ENCODE measurements around the gene SPINT3.

The SPINT3 gene, protein sequence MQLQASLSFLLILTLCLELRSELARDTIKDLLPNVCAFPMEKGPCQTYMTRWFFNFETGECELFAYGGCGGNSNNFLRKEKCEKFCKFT

DNA sequence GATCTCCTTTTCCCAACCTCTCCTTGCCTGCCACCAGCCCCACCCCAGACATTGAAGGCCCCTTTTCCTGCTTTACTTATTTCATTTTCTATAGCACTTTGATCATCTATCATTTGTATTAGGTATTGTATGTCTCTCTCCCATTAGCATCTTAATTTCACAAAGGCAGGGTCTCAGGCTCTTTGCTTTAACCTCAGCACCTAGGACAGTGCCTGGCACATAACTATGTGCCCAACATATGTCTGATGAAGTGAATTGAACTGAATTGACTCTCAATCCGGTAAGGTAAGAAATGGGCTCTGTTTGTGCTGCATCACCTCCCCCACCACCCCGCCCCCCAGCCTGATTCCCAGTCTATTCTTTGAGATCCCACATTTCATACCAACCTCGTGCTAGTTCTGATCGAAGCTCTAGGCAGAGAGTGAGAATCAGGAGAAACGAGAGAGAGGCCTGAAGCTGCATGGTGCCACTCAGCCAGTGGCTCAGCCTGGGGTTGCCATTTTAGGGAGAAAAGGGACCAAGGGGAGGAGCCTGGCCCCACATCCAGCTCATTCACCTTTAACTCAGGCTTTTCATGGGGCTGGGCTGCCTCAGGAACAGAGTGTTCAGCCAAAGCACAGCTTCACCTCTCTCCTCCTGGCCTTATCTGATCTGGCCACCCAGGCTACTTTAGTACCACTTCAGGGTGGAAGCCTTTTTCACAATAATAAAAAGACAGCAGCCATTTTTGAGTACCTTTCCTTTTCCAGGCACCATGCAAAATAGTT, at the start of gene SPINT3:
TSS of gene SPINT3 (minus strand) at position 476 of the 767 bp plus-strand sequence. CDS start at position 462, 14 bp downstream.
- no peak for DNase-seq (ENCODE audit: low read depth in 1 of 2, low spot score in 1 of 2)

DNA sequence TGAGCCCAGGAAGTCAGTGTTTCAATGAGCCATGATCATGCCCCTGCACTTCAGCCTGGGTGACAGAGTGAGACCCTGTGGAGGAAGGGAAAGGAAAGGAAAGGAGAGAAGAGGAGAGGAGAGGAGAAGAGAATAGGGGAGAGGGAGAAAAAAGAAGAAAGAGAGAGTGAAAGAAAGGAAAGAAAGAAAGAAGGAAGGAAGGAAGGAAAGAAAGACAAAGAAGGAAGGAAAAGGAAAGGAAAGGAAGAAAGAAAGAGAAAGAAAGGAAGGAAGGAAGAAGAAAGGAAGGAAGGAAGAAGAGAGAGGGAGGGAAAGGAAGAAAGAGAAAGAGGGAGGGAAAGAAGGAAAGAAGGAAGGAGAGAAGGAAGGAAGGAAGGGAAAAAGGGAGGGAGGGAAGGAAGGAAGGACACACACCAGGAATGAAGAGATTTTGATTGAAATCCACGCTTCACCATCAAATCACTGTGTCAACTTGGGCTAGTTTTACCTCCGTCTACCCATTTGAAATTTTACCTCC, 49.4 kb upstream of the SPINT3 start:
- DNase-seq (ENCODE audit: low read depth in 1 of 2, low spot score in 1 of 2) = no peak

DNA sequence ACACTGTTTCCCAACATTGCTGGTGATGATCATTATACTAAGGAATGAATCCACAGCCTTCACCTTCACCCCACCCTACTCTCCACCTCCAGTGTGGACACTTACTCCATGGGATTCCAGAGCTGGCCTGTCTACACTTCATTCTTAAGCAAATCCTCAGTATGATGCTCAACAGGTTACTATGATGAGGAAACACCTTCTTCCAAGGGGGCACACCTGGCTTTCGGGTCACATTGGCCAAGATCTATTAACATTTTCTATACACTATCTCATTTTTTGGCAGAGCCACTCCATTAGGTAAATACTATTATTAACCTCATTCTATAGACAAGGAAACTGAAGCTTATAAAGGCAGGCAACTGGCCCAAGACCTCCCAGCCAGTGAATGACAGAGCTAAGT, 39.8 kb upstream of the SPINT3 start:
- no peak for DNase-seq (ENCODE audit: low read depth in 1 of 2, low spot score in 1 of 2)

DNA sequence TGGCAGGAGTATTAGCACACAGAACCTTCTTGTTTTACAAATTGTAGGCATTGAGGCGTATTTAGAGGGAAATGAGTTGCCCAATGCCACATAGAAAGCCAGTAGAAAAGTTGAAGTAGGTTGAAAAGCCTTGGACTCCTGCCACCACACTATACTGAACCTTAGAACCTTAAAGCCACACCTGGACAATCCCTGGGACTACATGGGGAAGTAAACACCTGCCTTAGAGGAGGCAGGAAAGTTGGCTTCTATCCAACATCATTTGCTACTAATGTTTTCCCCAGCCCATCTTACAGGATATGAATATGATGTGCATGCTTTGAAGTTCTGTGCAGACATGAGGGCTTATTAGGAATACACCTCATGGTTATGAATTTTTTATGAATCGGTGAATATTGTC, 37.0 kb upstream of the SPINT3 start:
- DNase-seq (ENCODE audit: low read depth in 1 of 2, low spot score in 1 of 2) = no peak

DNA sequence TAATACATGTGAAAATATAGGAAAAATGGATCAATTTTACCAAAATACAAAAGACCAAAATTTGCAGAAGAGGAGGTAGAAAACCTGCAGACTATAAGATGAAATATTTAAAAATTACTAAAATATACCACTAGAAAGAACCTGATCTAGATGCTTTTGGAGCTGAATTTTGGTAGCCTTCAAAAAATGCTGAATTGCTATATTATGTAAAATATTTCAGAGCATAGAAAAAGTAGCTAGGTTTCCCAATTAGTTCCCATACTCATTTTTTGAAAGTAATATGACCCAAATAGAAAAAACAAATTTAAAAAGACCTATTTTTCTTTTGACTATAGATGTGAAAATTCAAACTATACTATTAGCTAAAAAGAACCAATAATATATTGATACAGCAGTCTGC, 35.3 kb upstream of the SPINT3 start:
- DNase-seq (ENCODE audit: low read depth in 1 of 2, low spot score in 1 of 2) = no peak

DNA sequence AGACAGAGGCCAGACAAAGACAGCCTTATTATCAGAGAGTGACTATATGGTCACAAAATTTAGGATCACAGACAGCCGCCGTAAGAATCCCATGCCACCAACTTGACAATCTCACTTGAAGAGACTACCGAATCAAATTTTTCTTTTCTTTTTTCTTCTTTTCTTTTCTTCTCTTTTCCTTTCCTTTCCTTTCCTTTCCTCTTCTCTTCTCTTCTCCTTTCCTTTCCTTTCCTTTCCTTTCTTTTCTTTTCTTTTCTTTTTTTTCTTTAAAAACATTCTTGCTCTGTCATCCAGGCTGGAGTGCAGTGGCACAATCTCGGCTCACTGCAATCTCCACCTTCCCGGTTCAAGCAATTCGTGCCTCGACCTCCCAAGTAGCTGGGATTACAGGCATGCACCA, 33.0 kb upstream of the SPINT3 start:
- no peak for DNase-seq (ENCODE audit: low read depth in 1 of 2, low spot score in 1 of 2)

DNA sequence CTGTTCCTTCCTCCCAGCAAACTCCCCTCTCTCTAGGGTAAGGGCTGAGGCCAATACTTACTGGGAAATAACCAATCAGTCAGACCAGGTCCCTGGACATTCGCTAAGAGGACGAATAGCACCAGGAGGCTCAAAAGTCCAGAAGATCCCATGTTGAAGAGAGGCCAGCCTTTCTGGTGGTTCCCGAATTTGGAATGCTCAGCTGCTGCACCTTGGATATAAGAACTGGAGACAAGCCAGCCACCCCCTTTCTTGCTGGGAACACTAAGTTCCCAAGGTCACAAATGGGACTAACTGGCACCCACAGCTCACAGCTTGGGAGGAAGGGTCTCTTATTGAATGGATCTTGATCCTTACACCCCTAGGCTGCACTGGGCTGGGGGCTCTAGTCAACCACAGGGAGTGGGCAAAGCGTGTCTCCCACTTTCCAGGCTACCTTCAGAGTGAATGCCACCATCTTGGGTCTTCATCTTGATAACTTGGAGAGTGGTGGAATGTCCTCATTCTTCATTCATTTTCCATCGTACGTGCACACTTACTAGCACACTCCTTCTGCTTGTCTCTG, 31.9 kb upstream of the SPINT3 start, which contains the start of gene EPPIN:
TSS of gene EPPIN (minus strand) at position 196 of the 565 bp plus-strand sequence. CDS start at position 152, 44 bp downstream.
- no peak for DNase-seq (ENCODE audit: low read depth in 1 of 2, low spot score in 1 of 2)

DNA sequence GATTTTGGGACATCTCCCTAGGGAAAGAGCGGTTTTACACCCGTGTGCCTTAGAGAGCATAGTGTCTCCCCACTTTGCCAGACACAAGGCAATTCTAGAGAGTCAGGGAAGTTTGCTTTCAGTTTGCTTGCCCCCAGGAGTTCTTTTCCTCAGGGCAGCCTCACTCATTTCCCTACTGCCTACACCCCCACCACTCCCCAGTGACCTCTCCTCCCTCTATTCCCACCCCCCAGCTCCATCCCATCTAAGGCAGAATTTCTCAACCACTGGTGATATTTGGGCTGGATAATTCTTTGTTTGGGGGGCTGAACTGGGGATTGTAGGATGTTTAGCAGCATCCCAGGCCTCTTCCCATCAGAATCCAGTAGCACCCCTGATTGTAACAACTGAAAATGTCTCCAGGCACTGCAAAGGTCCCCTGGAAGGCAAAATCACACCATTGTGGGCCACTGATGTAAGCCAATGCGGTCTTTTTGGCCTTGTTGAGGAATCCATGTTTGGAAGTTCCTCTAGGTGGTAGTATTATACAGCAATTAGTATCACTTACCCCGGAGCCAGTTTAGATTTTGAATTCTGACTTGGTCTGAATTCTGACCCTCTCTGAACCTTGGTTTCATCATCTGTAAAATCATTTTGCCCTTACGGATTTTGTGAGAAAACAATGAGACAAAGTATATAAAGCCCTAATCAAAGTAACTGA, 30.5 kb upstream of the SPINT3 start:
- no peak for DNase-seq (ENCODE audit: low read depth in 1 of 2, low spot score in 1 of 2)

DNA sequence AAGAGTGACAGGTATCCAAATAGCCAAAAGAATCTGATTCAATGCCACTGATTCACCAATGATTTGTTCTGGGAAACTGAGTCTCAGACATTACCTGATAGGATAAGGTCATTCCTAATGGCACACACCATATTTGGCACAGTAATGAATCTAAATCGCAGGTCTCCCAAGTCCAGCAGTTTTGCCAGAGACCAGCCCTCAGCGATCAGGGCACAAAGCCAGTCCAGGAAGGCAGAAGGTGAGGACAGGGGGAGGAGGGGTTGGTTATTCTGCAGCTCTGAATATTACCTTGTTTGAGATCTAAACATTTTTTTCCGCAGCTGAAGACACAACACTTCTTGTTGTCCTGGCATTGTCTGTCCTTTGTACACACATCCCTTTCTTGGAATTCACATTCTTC, 29.9 kb upstream of the SPINT3 start:
- DNase-seq (ENCODE audit: low read depth in 1 of 2, low spot score in 1 of 2) = no peak

DNA sequence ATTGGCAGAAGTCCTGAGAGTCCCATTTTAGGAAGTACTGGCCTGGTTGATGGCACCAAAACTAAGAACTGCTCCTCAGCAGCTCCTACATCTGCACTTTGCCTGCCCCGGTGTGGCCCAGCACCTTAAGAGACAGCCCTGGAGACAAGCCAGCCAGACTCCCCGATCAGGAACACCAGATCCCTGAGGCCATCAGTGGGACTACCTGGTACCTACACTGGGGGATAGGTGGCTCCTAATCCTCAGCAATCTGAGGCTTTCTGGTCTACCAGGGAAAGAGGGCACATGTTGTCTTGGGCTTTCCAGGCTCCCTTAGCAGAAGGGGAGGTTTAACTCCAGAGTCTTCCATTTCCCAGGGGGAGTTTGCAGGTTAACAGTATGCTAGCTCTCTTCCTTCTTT, 24.0 kb upstream of the SPINT3 start, which contains the start of gene WFDC6:
TSS of gene WFDC6 (minus strand) at position 101 of the 400 bp plus-strand sequence. CDS start at position 26, 75 bp downstream.
- no peak for DNase-seq (ENCODE audit: low read depth in 1 of 2, low spot score in 1 of 2)

DNA sequence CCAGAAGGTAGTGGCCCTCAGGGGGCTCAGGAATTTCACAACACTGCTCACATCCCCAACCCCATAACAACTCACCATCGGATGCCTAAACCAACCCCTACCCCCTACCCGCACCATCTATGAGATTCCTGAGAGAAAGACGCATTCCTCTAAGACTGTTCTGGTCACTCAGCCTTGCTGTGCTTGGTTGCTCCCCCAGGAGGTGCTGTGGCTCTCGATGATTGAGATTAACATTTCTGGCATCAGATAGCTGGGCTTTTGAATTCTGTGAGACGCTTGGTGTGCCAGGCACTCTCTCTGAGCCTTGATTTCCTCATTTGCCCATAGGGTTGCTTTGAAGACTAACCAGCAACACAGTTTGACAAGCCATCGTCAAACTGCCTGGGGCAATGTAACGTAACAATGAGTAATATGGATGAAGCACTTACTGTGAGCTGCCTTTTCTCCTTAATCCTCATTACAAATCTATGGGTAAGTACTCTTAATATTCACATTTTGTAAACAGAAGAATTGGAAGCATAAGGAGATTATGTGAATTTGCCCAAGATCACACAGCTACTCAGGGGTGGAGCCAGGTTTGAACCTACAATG, 22.9 kb upstream of the SPINT3 start:
- DNase-seq (ENCODE audit: low read depth in 1 of 2, low spot score in 1 of 2) = no peak

DNA sequence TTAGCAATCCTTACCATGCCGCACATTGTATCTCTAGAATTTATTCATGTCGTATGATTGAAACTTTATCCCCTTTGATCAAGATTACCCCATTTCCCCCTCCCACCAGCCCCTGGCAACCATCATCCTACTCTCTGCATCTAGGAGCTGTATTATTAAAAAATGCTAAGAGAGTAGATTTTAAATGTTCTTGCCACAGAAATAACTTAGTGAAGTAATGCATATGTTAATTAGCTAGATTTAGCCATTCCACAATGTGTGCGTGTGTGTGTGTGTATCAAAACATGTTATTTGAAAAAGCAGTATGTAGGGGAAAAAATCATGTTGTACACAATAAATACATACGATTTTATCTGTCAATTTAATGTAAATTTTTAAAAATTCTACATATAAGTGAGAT, 11.9 kb upstream of the SPINT3 start:
- no peak for DNase-seq (ENCODE audit: low read depth in 1 of 2, low spot score in 1 of 2)

DNA sequence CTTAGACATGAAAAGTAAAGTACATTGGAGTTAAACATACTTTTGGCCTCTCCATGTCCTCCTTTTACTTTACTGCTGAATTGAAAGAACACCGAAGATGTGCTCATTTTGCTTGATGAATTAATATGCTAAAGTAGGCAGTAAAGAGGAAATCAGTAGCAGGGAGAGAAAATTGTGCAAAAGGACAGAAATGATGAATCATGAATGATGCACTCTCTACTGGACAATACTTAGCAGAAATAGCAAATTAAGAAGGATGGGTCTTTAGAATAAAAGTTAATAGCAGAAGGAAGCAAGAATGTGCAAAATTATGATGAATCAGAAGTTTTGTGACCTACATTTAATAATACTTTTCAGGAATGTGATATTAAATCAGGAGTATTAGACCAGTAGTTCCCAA, 8.4 kb upstream of the SPINT3 start:
- DNase-seq (ENCODE audit: low read depth in 1 of 2, low spot score in 1 of 2) = no peak

DNA sequence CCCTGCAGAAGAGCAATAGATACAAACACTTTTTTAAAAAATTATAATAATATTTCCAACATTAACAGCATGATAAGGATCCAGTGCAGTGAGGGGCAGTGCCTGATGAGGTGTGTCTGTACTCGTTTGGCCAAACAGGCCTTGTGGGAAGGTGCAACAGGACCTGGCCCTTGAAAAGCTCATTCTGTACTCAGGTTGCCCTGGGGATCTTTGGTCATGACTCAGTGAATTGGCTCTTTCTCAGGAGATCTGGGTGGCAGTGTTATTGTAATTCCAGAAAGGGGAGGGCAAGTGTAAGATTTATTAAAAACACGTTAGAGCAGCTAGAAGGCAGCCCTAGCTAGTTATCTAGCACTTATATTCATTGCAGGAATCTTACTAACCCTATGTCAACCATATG, 2.9 kb upstream of the SPINT3 start:
- DNase-seq (ENCODE audit: low read depth in 1 of 2, low spot score in 1 of 2) = no peak

DNA sequence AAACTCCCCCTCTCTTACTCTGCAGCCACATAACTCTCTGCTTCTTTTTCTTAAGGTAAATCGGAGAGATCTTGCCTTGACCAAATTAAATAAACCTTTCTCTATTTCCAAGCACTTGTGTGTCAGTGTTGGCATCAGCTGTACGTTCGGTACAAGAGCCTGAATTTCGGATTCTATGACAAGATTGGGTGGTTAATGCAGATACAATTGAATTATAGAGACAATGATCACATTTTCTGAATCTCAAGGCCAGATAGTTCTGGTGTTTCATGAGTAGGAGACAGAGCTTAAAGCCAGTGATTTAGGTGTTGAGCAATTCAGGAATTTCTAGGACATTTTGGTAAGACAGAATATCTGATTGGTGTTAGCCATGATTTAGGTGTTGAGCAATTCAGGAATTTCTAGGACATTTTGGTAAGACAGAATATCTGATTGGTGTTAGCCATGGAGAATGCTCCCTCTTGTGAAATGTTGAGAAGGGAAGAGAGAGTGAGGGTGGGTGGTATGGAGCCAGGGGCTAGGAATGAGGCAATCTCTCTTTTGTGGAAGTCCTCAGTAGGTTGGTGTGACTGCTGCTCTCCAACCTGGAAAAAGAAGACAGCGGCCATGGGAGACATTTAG, 5.1 kb downstream of the SPINT3 start:
- no peak for DNase-seq (ENCODE audit: low read depth in 1 of 2, low spot score in 1 of 2)

DNA sequence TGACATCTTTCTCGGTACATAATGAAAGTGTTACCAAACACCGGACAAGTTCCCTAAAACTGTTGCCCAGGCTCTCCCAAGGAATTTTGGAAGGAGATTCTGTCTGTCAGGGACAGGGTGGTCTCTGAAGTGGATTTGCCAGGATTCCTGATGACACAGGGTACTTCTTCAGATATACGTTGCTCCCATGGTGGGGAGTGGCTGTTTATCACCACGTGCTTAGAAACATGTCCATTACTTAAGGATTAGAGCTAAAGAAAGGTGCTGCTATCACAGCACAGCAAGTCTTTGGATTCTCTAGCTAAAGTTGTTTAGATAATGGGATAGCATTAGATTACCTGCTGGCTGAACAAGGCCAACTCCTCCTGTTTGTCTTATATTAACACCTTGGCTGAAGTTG, 6.3 kb downstream of the SPINT3 start:
- no peak for DNase-seq (ENCODE audit: low read depth in 1 of 2, low spot score in 1 of 2)

DNA sequence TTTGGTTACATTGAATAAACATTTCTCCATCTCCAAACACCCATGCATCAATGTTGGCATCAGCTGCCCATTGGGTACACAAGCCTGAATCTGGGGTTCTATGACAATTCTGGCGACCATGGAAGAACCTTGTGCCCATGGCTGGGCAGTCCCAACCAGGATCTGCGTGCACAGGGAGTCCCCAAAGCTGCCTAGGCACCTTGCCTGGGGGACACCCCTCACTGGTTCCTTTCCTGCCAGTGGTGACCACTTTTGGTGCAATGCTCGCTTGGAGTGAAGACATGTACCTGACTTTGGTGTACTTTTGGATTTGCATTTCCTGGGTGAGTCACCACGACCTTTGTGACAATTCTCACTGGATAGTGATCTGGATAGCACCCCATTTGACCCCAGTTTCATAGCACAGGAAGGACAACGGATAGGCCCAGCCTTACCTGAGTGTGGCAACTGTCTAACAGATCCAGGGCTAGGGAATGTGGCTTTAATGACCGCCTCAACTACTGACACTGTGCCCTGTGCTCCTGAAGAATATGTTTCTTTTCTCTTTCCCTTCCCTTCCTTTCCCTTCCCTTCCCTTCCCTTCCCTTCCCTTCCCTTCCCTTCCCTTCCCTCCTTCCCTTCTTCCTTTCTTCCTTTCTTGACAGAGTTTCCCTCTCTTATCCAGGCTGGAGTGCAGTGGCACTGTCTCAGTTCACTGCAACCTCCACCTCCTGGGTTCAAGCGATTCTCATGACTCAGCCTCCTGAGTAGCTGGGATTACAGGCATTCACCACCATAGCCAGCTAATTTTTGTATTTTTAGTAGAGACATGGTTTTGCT, 7.1 kb downstream of the SPINT3 start:
- DNase-seq (ENCODE audit: low read depth in 1 of 2, low spot score in 1 of 2) = no peak

DNA sequence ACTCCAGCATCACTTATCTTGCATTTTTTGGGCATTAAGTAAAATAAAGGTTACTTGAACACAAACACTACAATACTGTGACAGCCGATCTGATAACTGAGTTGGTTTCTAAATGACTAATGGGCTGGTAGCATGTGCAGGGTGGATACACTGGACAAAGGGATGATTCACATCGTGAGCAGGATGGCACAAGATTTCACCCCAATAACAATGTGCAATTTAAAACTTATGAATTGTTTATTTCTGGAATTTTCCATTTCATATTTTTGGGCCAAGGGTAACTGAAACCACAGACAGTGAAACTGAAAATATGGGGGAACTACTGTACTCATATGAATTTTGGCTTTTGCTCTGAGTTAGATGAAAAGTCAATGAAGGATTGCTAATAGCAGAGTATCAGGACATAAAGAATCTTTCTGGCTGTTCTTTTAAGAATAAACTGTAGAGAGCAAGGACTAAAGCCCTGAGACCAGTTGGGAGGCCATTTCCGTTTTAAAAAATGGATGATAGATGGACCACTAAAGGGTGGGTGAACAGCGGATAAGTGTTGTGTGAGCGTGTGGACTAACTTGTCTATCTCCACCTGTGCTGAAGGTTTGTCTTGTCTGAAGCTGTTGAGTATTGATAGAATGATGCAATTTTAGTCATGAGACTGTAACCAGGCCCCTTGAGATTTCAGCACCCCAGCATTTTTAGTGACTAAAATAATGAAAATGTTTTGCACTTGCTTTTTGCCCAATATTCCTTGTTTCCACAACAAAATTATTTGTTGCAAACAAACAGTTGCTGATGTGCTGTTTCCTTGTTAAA, 8.2 kb downstream of the SPINT3 start:
- DNase-seq (ENCODE audit: low read depth in 1 of 2, low spot score in 1 of 2) = no peak

DNA sequence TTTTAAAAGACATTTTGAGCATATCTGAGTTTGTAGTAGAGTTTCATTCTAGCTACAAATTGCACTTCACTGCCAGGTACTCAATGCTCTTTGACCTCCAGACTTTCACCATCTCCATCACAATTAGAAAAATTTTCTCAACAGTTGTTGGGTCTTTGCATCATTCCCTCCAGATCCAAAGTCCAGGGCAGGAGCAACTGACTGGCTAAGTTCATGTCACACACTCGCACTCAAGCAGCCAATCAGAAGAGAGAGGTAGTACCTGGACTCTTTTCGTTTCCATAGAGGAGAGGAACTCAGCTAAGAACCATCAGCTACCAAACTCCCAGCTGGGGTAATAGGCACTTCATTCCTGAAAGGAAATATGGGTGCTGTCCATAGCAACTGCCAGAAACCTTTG, 9.0 kb downstream of the SPINT3 start:
- no peak for DNase-seq (ENCODE audit: low read depth in 1 of 2, low spot score in 1 of 2)
